Measurements from ENCODE around the gene ALX3. TPM values are rescaled to one million over a fixed set of nuclear protein-coding genes. Genes with fewer than 3 reads are reported as not detected.

ALX3 gene
- polyA plus RNA-seq, 3 donors = not detected

- Histone ChIP-seq H3K36me3 (replicated peaks in 1 of 2; ENCODE audit: control insufficient read depth in 1 of 2, insufficient read depth in 2 of 2, low read length in 2 of 2) (no peaks in the 10 kb centered on the region), H3K9ac (ENCODE audit: insufficient read depth, low read length, poor library complexity, severe bottlenecking) (no peak overlapping the region), H3K27me3 (ENCODE audit: control insufficient read depth in 2 of 2, insufficient read depth in 2 of 2, low read length in 2 of 2) (peaks cover 53 to 75% of the 10 kb centered on the region in 2 donors), H3K4me3 (replicated peaks in 1 of 3; ENCODE audit: low read depth in 2 of 3, low read length in 3 of 3) (no peak overlapping the region), H3K4me2 (replicated peaks; ENCODE audit: extremely low read depth, low read length, poor library complexity, severe bottlenecking) (no peak overlapping the region), H3K4me1 (ENCODE audit: control insufficient read depth in 1 of 2, insufficient read depth in 2 of 2, low read length in 2 of 2) (peaks cover 27 to 32% of the 10 kb centered on the region in 2 donors), H3K9me3 (replicated peaks in 1 of 2; ENCODE audit: control insufficient read depth in 1 of 2, insufficient read depth in 1 of 2, low read length in 2 of 2) (peaks cover 0 to 27% of the 10 kb centered on the region in 2 donors), H3K27ac (ENCODE audit: low read depth in 1 of 2, low read length in 2 of 2) (no peak overlapping the region), H4K20me1 (ENCODE audit: insufficient read depth, low read length) (no peaks in the 10 kb centered on the region), H3K79me2 (ENCODE audit: insufficient read depth, low read length) (no peaks in the 10 kb centered on the region), H2AFZ (ENCODE audit: insufficient read depth, low read depth, low read length, poor library complexity, severe bottlenecking) (no peak overlapping the region)
- WGBS (ENCODE audit: insufficient coverage) = 2% methylated on average over 47 of the region's 52 CpGs
- peaks cover 0 to 20% (median 9%) of the 10 kb centered on the region in 7 donors for H3K9me3 Mint-ChIP-seq
- H3K27ac Mint-ChIP-seq = no peak overlapping the region
- DNase-seq = no peak
- H3K36me3 Mint-ChIP-seq = peaks cover 3 to 18% of the 10 kb centered on the region in 2 donors
- intact Hi-C loops (cut with micrococcal nuclease) = no loop called here
- peaks cover 33% of the 10 kb centered on the region for H3K4me1 Mint-ChIP-seq
- H3K27me3 Mint-ChIP-seq (ENCODE audit: low read depth in 3 of 3) = peaks cover 67 to 87% (median 72%) of the 10 kb centered on the region in 3 donors
- H3K4me3 Mint-ChIP-seq = peak overlapping the region in 1 of 2 donors; percentile 99
- no peak for TF ChIP-seq CTCF (IDR thresholded peaks at IDR 0.05)
Observed at GRCh38 chr1:110070282-110070669, 196 bp downstream of the ALX3 start.

- H3K4me2 ChIP-seq (replicated peaks; ENCODE audit: extremely low read depth, low read length, poor library complexity, severe bottlenecking) = peak overlapping the region; percentile 67
- H3K4me3 ChIP-seq (replicated peaks in 1 of 3; ENCODE audit: low read depth in 2 of 3, low read length in 3 of 3) = peak overlapping the region in 1 of 3 experiments; percentile 67
- Mint-ChIP-seq H3K4me3 (peak overlapping the region; percentile 72 to 99), H3K36me3 (peaks cover 3 to 18% of the 10 kb centered on the region in 2 donors), H3K4me1 (peaks cover 33% of the 10 kb centered on the region), H3K27ac (no peak overlapping the region), H3K27me3 (ENCODE audit: low read depth in 3 of 3) (peaks cover 73 to 92% (median 75%) of the 10 kb centered on the region in 3 donors), H3K9me3 (peaks cover 0 to 20% (median 9%) of the 10 kb centered on the region in 7 donors)
- H3K36me3 ChIP-seq (replicated peaks in 1 of 2; ENCODE audit: control insufficient read depth in 1 of 2, insufficient read depth in 2 of 2, low read length in 2 of 2) = no peaks in the 10 kb centered on the region
- no peak for DNase-seq
- WGBS (ENCODE audit: insufficient coverage) = 5% methylated on average over 54 of the region's 64 CpGs
- no peaks in the 10 kb centered on the region for H4K20me1 ChIP-seq (ENCODE audit: insufficient read depth, low read length)
- H3K9ac ChIP-seq (ENCODE audit: insufficient read depth, low read length, poor library complexity, severe bottlenecking) = no peak overlapping the region
- H3K27ac ChIP-seq (ENCODE audit: low read depth in 1 of 2, low read length in 2 of 2) = no peak overlapping the region
- intact Hi-C loops (cut with micrococcal nuclease) = no loop called here
- TF ChIP-seq CTCF (IDR thresholded peaks at IDR 0.05) = no peak
- no peaks in the 10 kb centered on the region for H3K79me2 ChIP-seq (ENCODE audit: insufficient read depth, low read length)
- H3K9me3 ChIP-seq (replicated peaks in 1 of 2; ENCODE audit: control insufficient read depth in 1 of 2, insufficient read depth in 1 of 2, low read length in 2 of 2) = peaks cover 0 to 27% of the 10 kb centered on the region in 2 donors
- H3K4me1 ChIP-seq (ENCODE audit: control insufficient read depth in 1 of 2, insufficient read depth in 2 of 2, low read length in 2 of 2) = peaks cover 27 to 32% of the 10 kb centered on the region in 2 donors
- no peak overlapping the region for H2AFZ ChIP-seq (ENCODE audit: insufficient read depth, low read depth, low read length, poor library complexity, severe bottlenecking)
- peaks cover 53 to 75% of the 10 kb centered on the region in 2 donors for H3K27me3 ChIP-seq (ENCODE audit: control insufficient read depth in 2 of 2, insufficient read depth in 2 of 2, low read length in 2 of 2)
Observed at GRCh38 chr1:110069404-110070281, 829 bp downstream of the ALX3 start.
